NCI-H2107 (cell line): ENCODE data around the gene VSTM5.
"Not testable (repeated sequence)": the region's sequence is repeated elsewhere in the genome, so short reads cannot be mapped to it uniquely, and the experiment has no call there.

Source experiments
- DNase-seq: peaks from one replicate; lab custom pipeline; 2025; lab: John Stamatoyannopoulos, UW

Gene VSTM5

GRCh38 chr11:93850594-93851018 is at the start of gene VSTM5:
VSTM5 (minus strand) TSS chr11:93850618; CDS start chr11:93850502, 116 bp downstream.
- no peak for DNase-seq

GRCh38 chr11:93895106-93895862 is 44.9 kb upstream of the VSTM5 start:
- DNase-seq: no peak

- no peak for DNase-seq
Measured at GRCh38 chr11:93890391-93891051, 40.1 kb upstream of the VSTM5 start.

GRCh38 chr11:93887111-93887510 is 36.7 kb upstream of the VSTM5 start:
- no peak for DNase-seq

GRCh38 chr11:93879114-93879513 is 28.7 kb upstream of the VSTM5 start:
- DNase-seq: not testable (repeated sequence)

GRCh38 chr11:93875637-93876036 is 25.2 kb upstream of the VSTM5 start:
- no peak for DNase-seq

- DNase-seq: no peak
Measured at GRCh38 chr11:93871526-93871925, 21.1 kb upstream of the VSTM5 start.

GRCh38 chr11:93870616-93871015 is 20.2 kb upstream of the VSTM5 start:
- no peak for DNase-seq

GRCh38 chr11:93869830-93870229 is 19.4 kb upstream of the VSTM5 start:
- DNase-seq: no peak

- not testable (repeated sequence) for DNase-seq
Measured at GRCh38 chr11:93868404-93868803, 18.0 kb upstream of the VSTM5 start.

GRCh38 chr11:93861808-93862207 is 11.4 kb upstream of the VSTM5 start:
- DNase-seq: no peak

- DNase-seq: no peak
Measured at GRCh38 chr11:93858121-93858775, 7.8 kb upstream of the VSTM5 start.

- no peak for DNase-seq
Measured at GRCh38 chr11:93857413-93858120, 7.1 kb upstream of the VSTM5 start.

GRCh38 chr11:93852242-93852641 is 1.8 kb upstream of the VSTM5 start:
- no peak for DNase-seq

GRCh38 chr11:93849751-93850593 is 446 bp downstream of the VSTM5 start:
- no peak for DNase-seq

GRCh38 chr11:93849201-93849600 is 1.2 kb downstream of the VSTM5 start:
- DNase-seq: no peak

- DNase-seq: no peak
Measured at GRCh38 chr11:93846411-93846810, 4.0 kb downstream of the VSTM5 start.

GRCh38 chr11:93845181-93846092 is 5.0 kb downstream of the VSTM5 start:
- no peak for DNase-seq

GRCh38 chr11:93844568-93844967 is 5.8 kb downstream of the VSTM5 start:
- no peak for DNase-seq

- no peak for DNase-seq
Measured at GRCh38 chr11:93843906-93844305, 6.5 kb downstream of the VSTM5 start.
